Measurements from ENCODE around the gene C16orf74. TPM values are rescaled to one million over a fixed set of nuclear protein-coding genes. Genes with fewer than 3 reads are reported as not detected.

The C16orf74 gene
- total and polyA plus RNA-seq, 2 of the 13 experiments (the other 11 are each of a cell fraction or from before 2014, with no cell fraction given), result 0.13 to 0.29 TPM

- TF ChIP-seq RCOR2 (CRISPR knock-in tag; IDR thresholded peaks at IDR 0.05), result peak; percentile 47; the same call in 1 of the 2 replicates
- no peak for TF ChIP-seq SCMH1 (CRISPR knock-in tag; IDR thresholded peaks at IDR 0.05; ENCODE audit: borderline replicate concordance)
- no peak for TF ChIP-seq ZNF800 (CRISPR knock-in tag; IDR thresholded peaks at IDR 0.05)
- 0 out of 2 replicates have a peak, but pooled peaks have one; percentile 69 for TF ChIP-seq FOXC1 (CRISPR knock-in tag; IDR thresholded peaks at IDR 0.05; ENCODE audit: borderline replicate concordance)
- no peak for TF ChIP-seq FOXK1 (CRISPR knock-in tag; IDR thresholded peaks at IDR 0.05; ENCODE audit: borderline replicate concordance, low read depth)
- TF ChIP-seq IKZF5 (CRISPR knock-in tag; IDR thresholded peaks at IDR 0.05), result no peak
- no peak for TF ChIP-seq USF2 (IDR thresholded peaks at IDR 0.05; ENCODE audit: low read depth, low read length)
- TF ChIP-seq USF2 (CRISPR knock-in tag; IDR thresholded peaks at IDR 0.05; ENCODE audit: borderline replicate concordance), result no peak
- TF ChIP-seq RARA (CRISPR knock-in tag; IDR thresholded peaks at IDR 0.05), result peak; percentile 34; the same call in 1 of the 2 replicates
- 0 out of 2 replicates have a peak, but pooled peaks have one; percentile 11 for TF ChIP-seq ZNF574 (CRISPR knock-in tag; IDR thresholded peaks at IDR 0.05)
- TF ChIP-seq HNF4G (IDR thresholded peaks at IDR 0.05; ENCODE audit: borderline replicate concordance, low read depth, low read length), result no peak
- no peak for TF ChIP-seq HNF4G (CRISPR knock-in tag; IDR thresholded peaks at IDR 0.05; ENCODE audit: borderline replicate concordance, low read depth)
- TF ChIP-seq REXO4 (CRISPR knock-in tag; IDR thresholded peaks at IDR 0.05; ENCODE audit: borderline replicate concordance), result no peak
- TF ChIP-seq SALL1 (CRISPR knock-in tag; IDR thresholded peaks at IDR 0.05), result peak; percentile 36; the same call in 1 of the 2 replicates
- no peak for TF ChIP-seq HNRNPK (IDR thresholded peaks at IDR 0.05; ENCODE audit: low read depth, low read length, poor library complexity, severe bottlenecking)
- TF ChIP-seq KAT7 (CRISPR knock-in tag; IDR thresholded peaks at IDR 0.05; ENCODE audit: borderline replicate concordance), result no peak
- TF ChIP-seq MYNN (CRISPR knock-in tag; IDR thresholded peaks at IDR 0.05; ENCODE audit: low read depth), result 0 out of 2 replicates have a peak, but pooled peaks have one; percentile 17
- peak; percentile 13; the same call in 1 of the 2 replicates for TF ChIP-seq ZNF292 (CRISPR knock-in tag; IDR thresholded peaks at IDR 0.05; ENCODE audit: borderline replicate concordance, low read depth)
- TF ChIP-seq POLR2G (IDR thresholded peaks at IDR 0.05; ENCODE audit: low read depth, low read length), result 0 out of 2 replicates have a peak, but pooled peaks have one; percentile 39
- no peak for TF ChIP-seq NONO (IDR thresholded peaks at IDR 0.05)
- TF ChIP-seq NONO (CRISPR knock-in tag; conservative IDR thresholded peaks at IDR 0.05), result 0 out of 2 replicates have a peak, but pooled peaks have one; percentile 31
- no peak for TF ChIP-seq NFRKB (IDR thresholded peaks at IDR 0.05)
- TF ChIP-seq HOXA9 (CRISPR knock-in tag; IDR thresholded peaks at IDR 0.05; ENCODE audit: borderline replicate concordance), result no peak
These were observed 47.4 kb upstream of the C16orf74 start (continued) for GRCh38 chr16:85798283-85798776.
